IPS-15b (cell line): ENCODE results near the gene FKBP5.
A peak's percentile ranks its signal among the peaks of the same experiment; 100 is the strongest.
"Not testable (repeated sequence)": the region's sequence is repeated elsewhere in the genome, so short reads cannot be mapped to it uniquely, and the experiment has no call there.

Experiments
- H3K27me3 ChIP-seq: one replicate; pipeline ENCODE4 v1.6.1; 2013; ENCODE audit warnings: low read length; ENCODE audit not compliant: control insufficient read depth, insufficient read depth
- H3K36me3 ChIP-seq: one replicate; pipeline ENCODE4 v1.6.1; 2013; ENCODE audit warnings: low read length; ENCODE audit not compliant: control insufficient read depth, insufficient read depth
- H3K4me1 ChIP-seq: one replicate; pipeline ENCODE4 v1.6.1; 2013; ENCODE audit warnings: mild to moderate bottlenecking, low read length; ENCODE audit not compliant: control insufficient read depth, insufficient read depth
- H3K4me3 ChIP-seq: one replicate; pipeline ENCODE4 v1.5.1; 2013; ENCODE audit warnings: low read depth, low read length
- H3K9ac ChIP-seq: one replicate; pipeline ENCODE4 v1.6.1; 2013; ENCODE audit warnings: low read depth, mild to moderate bottlenecking, low read length
- H3K9me3 ChIP-seq: one replicate; pipeline ENCODE4 v1.6.1; 2013; ENCODE audit warnings: mild to moderate bottlenecking, low read length; ENCODE audit not compliant: control insufficient read depth, insufficient read depth

FKBP5 gene

DNA sequence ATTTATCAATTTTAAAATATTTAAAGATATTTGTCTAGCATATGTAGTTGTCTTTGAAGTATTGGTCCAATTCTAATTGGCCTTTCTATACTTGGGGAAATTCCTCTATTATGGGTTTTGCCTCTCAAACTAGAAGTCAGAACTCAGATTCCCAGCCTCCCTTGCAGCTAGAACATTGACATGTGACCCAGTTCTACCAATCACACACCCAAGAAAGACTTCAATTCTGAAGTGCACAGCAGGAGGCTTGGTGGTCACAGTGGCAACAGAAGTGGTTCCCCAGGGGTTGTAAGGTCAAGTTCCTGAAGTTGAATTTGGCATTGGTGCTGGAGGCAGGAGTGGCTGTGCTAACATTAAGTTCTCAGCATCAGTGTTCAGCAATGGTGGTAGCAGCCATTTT, 14.8 kb upstream of the FKBP5 start:
- Histone ChIP-seq H3K9ac (no peak overlapping the region), H3K9me3 (no peaks in the 10 kb centered on the region), H3K4me3 (no peak overlapping the region), H3K36me3 (no peaks in the 10 kb centered on the region), H3K4me1 (no peaks in the 10 kb centered on the region), H3K27me3 (no peaks in the 10 kb centered on the region)

- Histone ChIP-seq H3K27me3 (no peaks in the 10 kb centered on the region), H3K4me3 (no peak overlapping the region), H3K4me1 (no peaks in the 10 kb centered on the region), H3K9me3 (no peaks in the 10 kb centered on the region), H3K9ac (no peak overlapping the region), H3K36me3 (no peaks in the 10 kb centered on the region)
Observed at GRCh38 chr6:35698858-35699257, 10.1 kb upstream of the FKBP5 start.

- H3K4me1 ChIP-seq, H3K4me3 ChIP-seq, H3K9me3 ChIP-seq, H3K36me3 ChIP-seq, H3K9ac ChIP-seq, H3K27me3 ChIP-seq: not testable (repeated sequence)
Observed at GRCh38 chr6:35698430-35698829, 9.7 kb upstream of the FKBP5 start.

DNA sequence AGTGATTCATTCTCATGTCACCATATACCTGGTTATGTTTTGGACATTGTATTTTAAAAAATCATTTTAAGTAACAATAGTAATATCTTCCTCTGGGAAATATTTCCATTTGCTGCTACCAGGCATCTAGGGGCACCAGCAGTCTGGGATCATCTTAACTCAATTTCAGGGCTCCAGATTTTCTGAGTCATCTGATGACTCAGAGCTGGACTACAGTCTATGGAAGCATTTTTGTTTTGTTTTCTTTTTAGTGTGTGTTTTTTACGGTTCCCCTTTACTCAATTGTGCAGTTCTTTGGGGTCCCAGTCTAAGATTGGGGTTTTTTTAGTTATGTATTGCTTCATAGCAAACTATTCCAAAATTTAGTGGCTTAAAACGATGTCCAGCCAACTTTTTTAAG, 5.7 kb upstream of the FKBP5 start:
- no peak overlapping the region for H3K4me3 ChIP-seq
- no peak overlapping the region for H3K9ac ChIP-seq
- H3K9me3 ChIP-seq = no peaks in the 10 kb centered on the region
- H3K27me3 ChIP-seq = no peaks in the 10 kb centered on the region
- no peaks in the 10 kb centered on the region for H3K36me3 ChIP-seq
- H3K4me1 ChIP-seq = no peaks in the 10 kb centered on the region

GRCh38 chr6:35691027-35691824, 2.5 kb upstream of the FKBP5 start:
- Histone ChIP-seq H3K4me3 (no peak overlapping the region), H3K4me1 (peaks cover 9% of the 10 kb centered on the region), H3K9me3 (no peaks in the 10 kb centered on the region), H3K27me3 (peaks cover 7% of the 10 kb centered on the region), H3K36me3 (no peaks in the 10 kb centered on the region), H3K9ac (no peak overlapping the region)

- no peaks in the 10 kb centered on the region for H3K9me3 ChIP-seq
- H3K4me1 ChIP-seq = peaks cover 9% of the 10 kb centered on the region
- H3K36me3 ChIP-seq = no peaks in the 10 kb centered on the region
- no peak overlapping the region for H3K4me3 ChIP-seq
- H3K27me3 ChIP-seq = peaks cover 7% of the 10 kb centered on the region
- H3K9ac ChIP-seq = no peak overlapping the region
Observed at GRCh38 chr6:35690484-35690883, 1.8 kb upstream of the FKBP5 start.

GRCh38 chr6:35690006-35690405, 1.3 kb upstream of the FKBP5 start:
- not testable (repeated sequence) for H3K9ac ChIP-seq, H3K4me1 ChIP-seq, H3K9me3 ChIP-seq, H3K27me3 ChIP-seq, H3K4me3 ChIP-seq, H3K36me3 ChIP-seq

DNA sequence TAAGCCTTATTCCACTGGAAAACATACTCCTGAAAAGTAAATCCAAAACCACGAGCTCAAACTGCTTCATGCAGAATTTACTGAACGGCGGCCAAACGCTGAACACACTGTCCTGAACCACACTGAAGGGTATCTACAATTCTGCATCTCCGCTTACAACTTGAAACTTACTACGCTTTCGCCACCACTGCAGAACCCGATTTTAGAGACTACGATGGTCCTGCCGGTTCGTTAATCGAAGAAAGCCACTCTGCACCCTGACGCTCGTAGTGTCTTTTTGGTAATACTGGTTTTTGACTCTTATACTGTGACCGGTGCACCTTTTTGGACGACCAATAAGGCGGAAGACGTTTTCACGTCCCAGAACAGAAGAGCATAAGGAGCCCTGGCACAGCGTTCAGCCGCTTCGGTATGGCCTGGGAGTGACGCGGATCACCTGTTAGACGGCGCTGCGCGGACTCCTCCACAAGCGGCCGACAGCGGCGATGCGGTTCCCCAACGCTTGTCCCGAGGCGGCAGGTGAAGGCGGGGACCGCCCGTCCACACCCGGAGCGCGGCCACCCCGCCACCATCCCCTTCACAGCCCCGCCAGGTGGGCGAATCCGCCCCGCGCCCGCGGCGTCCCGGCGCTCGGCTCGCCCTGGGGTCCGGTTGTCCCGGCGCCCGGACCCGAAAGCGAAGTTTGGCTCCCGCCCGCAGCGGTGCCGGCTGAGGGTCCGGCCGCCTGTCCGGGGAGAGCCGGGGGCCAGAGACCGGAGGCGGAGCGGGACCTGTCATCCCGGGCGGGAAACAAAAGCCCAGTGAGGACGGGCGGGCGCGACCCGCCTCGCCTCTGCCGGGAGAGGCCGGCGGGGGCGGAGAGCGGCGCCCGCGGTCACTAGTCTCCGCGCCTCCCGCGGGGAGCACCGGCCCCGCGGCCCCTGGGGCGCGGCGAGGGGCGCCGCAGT, 784 bp downstream of the FKBP5 start:
- Histone ChIP-seq H3K9ac (no peak overlapping the region), H3K27me3 (peaks cover 7% of the 10 kb centered on the region), H3K4me1 (peaks cover 9% of the 10 kb centered on the region), H3K4me3 (peak overlapping the region; percentile 69), H3K9me3 (no peaks in the 10 kb centered on the region), H3K36me3 (no peaks in the 10 kb centered on the region)

DNA sequence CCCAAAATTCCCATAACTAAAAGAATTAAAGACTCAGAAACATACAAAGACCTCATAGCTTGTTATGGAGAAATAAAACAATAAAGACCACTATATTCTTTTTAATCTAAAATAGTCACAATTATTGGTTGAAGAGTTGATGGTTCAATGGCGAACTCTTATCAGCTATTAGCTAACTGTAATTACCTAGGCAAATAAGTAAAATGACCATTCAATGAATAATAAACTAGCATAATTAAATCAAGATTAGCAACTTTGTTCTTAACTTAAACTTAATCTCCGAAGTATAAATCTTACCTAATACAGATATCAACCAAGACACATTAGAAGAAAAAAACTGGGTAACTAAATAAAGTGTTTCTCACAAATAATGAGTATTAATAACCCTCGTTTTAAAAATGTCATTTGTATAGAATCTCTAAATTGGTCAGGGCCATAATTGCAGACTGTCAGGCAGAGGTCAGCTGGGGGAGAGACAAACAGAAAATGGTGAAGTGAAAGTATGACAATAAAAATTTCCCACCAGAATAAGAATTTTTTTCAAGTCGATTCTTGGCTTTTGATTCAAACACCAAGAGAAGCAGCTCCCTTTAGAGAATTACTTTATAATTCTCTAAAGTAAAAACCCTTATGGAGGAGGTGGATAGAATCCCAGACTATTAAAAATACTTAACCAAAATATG, 1.7 kb downstream of the FKBP5 start:
- no peak overlapping the region for H3K9ac ChIP-seq
- H3K4me3 ChIP-seq = peak overlapping the region; percentile 69
- H3K36me3 ChIP-seq = no peaks in the 10 kb centered on the region

GRCh38 chr6:35686436-35686835, 2.3 kb downstream of the FKBP5 start:
- Histone ChIP-seq H3K9ac (no peak overlapping the region), H3K27me3 (peaks cover 7% of the 10 kb centered on the region), H3K36me3 (no peaks in the 10 kb centered on the region), H3K4me3 (no peak overlapping the region), H3K9me3 (no peaks in the 10 kb centered on the region), H3K4me1 (peaks cover 9% of the 10 kb centered on the region)

More for the DNA sequence above, 1.7 kb downstream of the FKBP5 start:
- H3K4me1 ChIP-seq = peaks cover 9% of the 10 kb centered on the region
- H3K9me3 ChIP-seq = no peaks in the 10 kb centered on the region
- peaks cover 7% of the 10 kb centered on the region for H3K27me3 ChIP-seq

DNA sequence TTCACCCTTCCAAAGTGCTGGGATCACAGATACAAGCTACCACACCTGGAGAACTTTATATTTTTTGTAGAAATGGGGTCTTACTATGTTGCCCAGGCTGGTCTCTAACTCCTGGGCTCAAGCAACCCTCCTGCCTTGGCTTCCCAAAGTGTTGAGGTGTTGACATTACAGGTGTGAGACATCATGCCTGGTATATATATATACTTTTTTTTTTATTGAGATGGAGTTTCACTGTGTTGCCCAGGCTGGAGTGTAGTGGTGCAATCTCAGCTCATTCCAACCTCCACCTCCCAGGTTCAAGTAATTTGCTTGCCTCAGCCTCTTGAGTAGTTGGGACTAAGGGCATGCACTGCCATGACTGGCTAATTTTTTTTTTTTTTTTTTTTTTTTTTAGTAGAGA, 5.4 kb downstream of the FKBP5 start:
- H3K9ac ChIP-seq = no peak overlapping the region
- peaks cover 7% of the 10 kb centered on the region for H3K27me3 ChIP-seq
- no peak overlapping the region for H3K4me3 ChIP-seq
- H3K4me1 ChIP-seq = peaks cover 9% of the 10 kb centered on the region
- no peaks in the 10 kb centered on the region for H3K36me3 ChIP-seq
- no peaks in the 10 kb centered on the region for H3K9me3 ChIP-seq
